Measurements from ENCODE around the gene OR2AG1. TPM values are rescaled to one million over a fixed set of nuclear protein-coding genes. Genes with fewer than 3 reads are reported as not detected.

OR2AG1 gene
- not detected for total RNA-seq
- polyA plus RNA-seq: not detected

GRCh38 chr11:6782720-6783119 is at the start of gene OR2AG1:
OR2AG1 (plus strand) TSS chr11:6783020; CDS start chr11:6785038, 2,018 bp downstream.
- H3K36me3 ChIP-seq: no peaks in the 10 kb centered on the region
- TF ChIP-seq POLR2A (IDR thresholded peaks at IDR 0.05) (no peak), POLR2AphosphoS5 (IDR thresholded peaks at IDR 0.05) (no peak), CTCF (IDR thresholded peaks at IDR 0.05) (no peak), EP300 (IDR thresholded peaks at IDR 0.05) (no peak)
- no peak within 1 kb of the TSS for H3K4me3 ChIP-seq
- no peak for DNase-seq
- H3K4me1 ChIP-seq: no peaks in the 10 kb centered on the region
- intact Hi-C loops (cut with DNase I): no loop called here
- 82 to 86% methylated on average over 2 of the region's 2 CpGs for WGBS, 2 donors
- no peaks in the 10 kb centered on the region for H3K9me3 ChIP-seq
- H3K27ac ChIP-seq: no peak within 1 kb of the TSS
- no peaks in the 10 kb centered on the region for H3K27me3 ChIP-seq

- Histone ChIP-seq H3K36me3 (no peaks in the 10 kb centered on the region), H3K4me3 (no peak overlapping the region), H3K4me1 (no peaks in the 10 kb centered on the region), H3K9me3 (no peaks in the 10 kb centered on the region), H3K27ac (no peak overlapping the region), H3K27me3 (no peaks in the 10 kb centered on the region)
- 61% methylated on average over 3 of the region's 3 CpGs for WGBS, 2 donors
- DNase-seq: no peak
- TF ChIP-seq CTCF (IDR thresholded peaks at IDR 0.05) (no peak), POLR2A (IDR thresholded peaks at IDR 0.05) (no peak), EP300 (IDR thresholded peaks at IDR 0.05) (no peak)
- intact Hi-C loops (cut with DNase I): no loop called here
Measured at GRCh38 chr11:6733326-6734275, 49.2 kb upstream of the OR2AG1 start.

GRCh38 chr11:6734616-6735015 is 48.2 kb upstream of the OR2AG1 start:
- no peak overlapping the region for H3K27ac ChIP-seq
- H3K4me1 ChIP-seq: no peaks in the 10 kb centered on the region
- WGBS, 2 donors: 77 to 82% methylated on average over 3 of the region's 3 CpGs
- intact Hi-C loops (cut with DNase I): no loop called here
- no peaks in the 10 kb centered on the region for H3K9me3 ChIP-seq
- H3K4me3 ChIP-seq: no peak overlapping the region
- no peak for TF ChIP-seq CTCF (IDR thresholded peaks at IDR 0.05)
- TF ChIP-seq POLR2AphosphoS5 (IDR thresholded peaks at IDR 0.05): no peak
- no peak for TF ChIP-seq POLR2A (IDR thresholded peaks at IDR 0.05)
- TF ChIP-seq EP300 (IDR thresholded peaks at IDR 0.05): no peak
- H3K36me3 ChIP-seq: no peaks in the 10 kb centered on the region
- no peak for DNase-seq
- H3K27me3 ChIP-seq: no peaks in the 10 kb centered on the region

- Histone ChIP-seq H3K27ac (no peak overlapping the region), H3K36me3 (no peaks in the 10 kb centered on the region), H3K4me3 (no peak overlapping the region), H3K9me3 (no peaks in the 10 kb centered on the region), H3K27me3 (no peaks in the 10 kb centered on the region), H3K4me1 (no peaks in the 10 kb centered on the region)
- no peak for DNase-seq
- intact Hi-C loops (cut with DNase I): no loop called here
- TF ChIP-seq CTCF (IDR thresholded peaks at IDR 0.05) (no peak), POLR2AphosphoS5 (IDR thresholded peaks at IDR 0.05) (no peak), POLR2A (IDR thresholded peaks at IDR 0.05) (no peak), EP300 (IDR thresholded peaks at IDR 0.05) (no peak)
- WGBS, 2 donors: 34 to 45% methylated on average over 3 of the region's 3 CpGs
Measured at GRCh38 chr11:6735306-6735705, 47.5 kb upstream of the OR2AG1 start.

Data from sigmoid colon (tissue), 7 donors.